Ascending aorta (tissue), 2 donors: ENCODE measurements around the gene ABCC4. TPM values are rescaled to one million over a fixed set of nuclear protein-coding genes. Genes with fewer than 3 reads are reported as not detected.

ENCODE experiments used
- DNase-seq, 2 donors: peaks; one replicate each; pipeline ENCODE4 v3.0.0-alpha.2; 2019; ENCODE audit warnings: low spot score in 2 of 2
- H3K27ac ChIP-seq, 2 donors: fragments of 200-600 bp; sonication (generic); one replicate each; pipeline ENCODE4 v1.5.1; 2016 to 2017; ENCODE audit warnings: mild to moderate bottlenecking in 1 of 2
- H3K27me3 ChIP-seq: fragments of 200-600 bp; sonication (generic); one replicate; pipeline ENCODE4 v1.5.1; 2017
- H3K36me3 ChIP-seq, 2 donors: fragments of 200-600 bp; sonication (generic); one replicate each; pipeline ENCODE4 v1.5.1; 2016
- H3K4me1 ChIP-seq, 2 donors: fragments of 200-600 bp; sonication (generic); one replicate each; pipeline ENCODE4 v1.5.1; 2016 to 2017; ENCODE audit warnings: mild to moderate bottlenecking in 1 of 2
- H3K4me3 ChIP-seq, 2 donors: fragments of 200-600 bp; sonication (generic); one replicate each; pipeline ENCODE4 v1.5.1; 2016 to 2017; ENCODE audit warnings: mild to moderate bottlenecking in 1 of 2
- H3K9me3 ChIP-seq, 2 donors: fragments of 200-600 bp; sonication (generic); one replicate each; pipeline ENCODE4 v1.5.1; 2016
- intact Hi-C: fragments of 100-400 bp; cut with DNase I; formaldehyde crosslinking; loops from one replicate; pipeline ENCODE4 v1.15.1; 2023
- total RNA-seq: library from RNA; depleted of rRNA; stranded (reverse); fragments of >200 nt; gene quantifications from one replicate; pipeline ENCODE4 v1.1.0, GENCODE V29; 2016
- TF ChIP-seq, protein P1 (sequence below), 3 experiments: fragments of 200-600 bp in 2 of 3; fragments of 450-650 bp in 1 of 3; sonication (generic) in 2 of 3; IDR thresholded peaks; one replicate each; pipeline ENCODE4 v1.5.1; 2016 to 2019; ENCODE audit warnings: antibody characterized with exemption in 3 of 3, mild to moderate bottlenecking in 1 of 3, moderate library complexity in 1 of 3

The ABCC4 gene
- total RNA-seq, 1 donor from 2014 or later = 6.7 TPM

DNA sequence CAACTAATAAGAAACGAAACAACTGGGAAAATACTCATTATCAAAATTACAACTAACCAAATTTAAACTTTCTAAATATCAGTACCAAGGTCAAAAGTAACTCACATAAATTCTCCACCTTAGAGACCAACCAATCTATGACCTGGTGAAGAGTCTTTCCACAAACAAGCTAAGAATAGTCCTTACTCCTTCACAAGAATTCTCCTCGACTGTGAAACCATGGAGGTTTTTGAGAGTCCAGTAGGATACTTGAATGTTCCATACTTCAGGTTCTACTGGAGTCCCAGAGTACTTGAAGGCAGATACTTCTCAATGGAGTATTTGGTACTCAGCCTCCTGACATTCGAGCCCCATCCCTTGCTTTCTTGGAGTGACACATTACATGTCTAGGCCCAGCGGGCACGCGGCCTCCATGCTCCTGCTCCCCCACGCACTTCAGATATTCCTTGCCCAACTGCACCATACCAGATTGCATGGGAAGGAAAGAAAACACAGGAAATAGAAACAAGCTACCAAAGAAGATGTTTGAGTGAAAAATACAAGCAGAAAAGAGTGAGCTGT lies 63.9 kb downstream of the ABCC4 start:
- intact Hi-C loops = no loop called here

DNA sequence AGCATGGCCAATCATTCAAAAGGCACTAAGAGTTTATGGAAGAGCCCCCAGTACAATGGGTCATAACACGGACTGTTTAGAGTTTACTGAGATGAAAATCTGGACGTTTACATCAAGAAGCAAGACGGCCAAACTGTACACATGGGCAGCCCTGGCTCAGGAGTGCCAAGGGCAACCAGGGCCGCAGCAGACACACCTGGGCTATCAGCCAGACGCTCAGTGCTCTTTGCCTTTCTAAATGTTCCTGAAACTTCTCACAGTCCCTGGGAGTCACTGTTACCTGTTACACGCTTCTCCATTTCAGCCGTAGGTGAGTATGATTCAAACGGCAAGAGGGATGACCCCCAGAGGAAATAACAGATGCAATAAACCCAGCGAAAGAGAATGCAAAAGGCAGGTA lies 64.5 kb downstream of the ABCC4 start:
- Histone ChIP-seq H3K4me1 (no peaks in the 10 kb centered on the region), H3K4me3 (no peak overlapping the region), H3K9me3 (no peaks in the 10 kb centered on the region), H3K27me3 (no peaks in the 10 kb centered on the region), H3K36me3 (no peaks in the 10 kb centered on the region), H3K27ac (no peak overlapping the region)
- intact Hi-C loops = no loop called here
- TF ChIP-seq, protein P1, sequence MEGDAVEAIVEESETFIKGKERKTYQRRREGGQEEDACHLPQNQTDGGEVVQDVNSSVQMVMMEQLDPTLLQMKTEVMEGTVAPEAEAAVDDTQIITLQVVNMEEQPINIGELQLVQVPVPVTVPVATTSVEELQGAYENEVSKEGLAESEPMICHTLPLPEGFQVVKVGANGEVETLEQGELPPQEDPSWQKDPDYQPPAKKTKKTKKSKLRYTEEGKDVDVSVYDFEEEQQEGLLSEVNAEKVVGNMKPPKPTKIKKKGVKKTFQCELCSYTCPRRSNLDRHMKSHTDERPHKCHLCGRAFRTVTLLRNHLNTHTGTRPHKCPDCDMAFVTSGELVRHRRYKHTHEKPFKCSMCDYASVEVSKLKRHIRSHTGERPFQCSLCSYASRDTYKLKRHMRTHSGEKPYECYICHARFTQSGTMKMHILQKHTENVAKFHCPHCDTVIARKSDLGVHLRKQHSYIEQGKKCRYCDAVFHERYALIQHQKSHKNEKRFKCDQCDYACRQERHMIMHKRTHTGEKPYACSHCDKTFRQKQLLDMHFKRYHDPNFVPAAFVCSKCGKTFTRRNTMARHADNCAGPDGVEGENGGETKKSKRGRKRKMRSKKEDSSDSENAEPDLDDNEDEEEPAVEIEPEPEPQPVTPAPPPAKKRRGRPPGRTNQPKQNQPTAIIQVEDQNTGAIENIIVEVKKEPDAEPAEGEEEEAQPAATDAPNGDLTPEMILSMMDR (IDR thresholded peaks at IDR 0.05) = no peak
- DNase-seq = no peak

More for the DNA sequence above, 63.9 kb downstream of the ABCC4 start:
- Histone ChIP-seq H3K4me1 (no peaks in the 10 kb centered on the region), H3K4me3 (no peak overlapping the region), H3K27ac (no peak overlapping the region), H3K36me3 (no peaks in the 10 kb centered on the region), H3K27me3 (no peaks in the 10 kb centered on the region), H3K9me3 (no peaks in the 10 kb centered on the region)
- TF ChIP-seq, protein P1 (IDR thresholded peaks at IDR 0.05) = no peak
- no peak for DNase-seq

DNA sequence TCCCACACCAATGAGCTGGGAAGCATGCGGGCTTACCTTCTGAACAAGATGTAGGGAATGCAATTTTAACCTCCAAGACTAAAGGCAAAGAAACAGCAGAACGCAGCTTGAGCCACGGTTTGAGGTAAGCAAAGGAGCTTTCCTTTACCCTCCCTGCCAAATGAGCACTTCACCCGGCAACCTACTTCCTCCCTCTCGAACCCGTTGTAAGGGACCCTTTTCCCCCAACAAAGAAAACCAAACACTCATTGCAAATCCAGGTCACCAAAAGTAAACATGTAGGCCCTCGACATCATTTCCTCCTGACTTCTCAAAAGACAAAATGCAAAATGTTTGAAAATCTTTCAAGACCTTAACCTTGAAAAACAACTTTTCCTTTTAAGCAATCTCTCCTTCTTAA lies 65.3 kb downstream of the ABCC4 start:
- Histone ChIP-seq H3K9me3 (no peaks in the 10 kb centered on the region), H3K27me3 (no peaks in the 10 kb centered on the region), H3K4me1 (no peaks in the 10 kb centered on the region), H3K27ac (no peak overlapping the region), H3K36me3 (no peaks in the 10 kb centered on the region), H3K4me3 (no peak overlapping the region)
- no peak for DNase-seq
- intact Hi-C loops = no loop called here
- TF ChIP-seq, protein P1 (IDR thresholded peaks at IDR 0.05) = no peak

DNA sequence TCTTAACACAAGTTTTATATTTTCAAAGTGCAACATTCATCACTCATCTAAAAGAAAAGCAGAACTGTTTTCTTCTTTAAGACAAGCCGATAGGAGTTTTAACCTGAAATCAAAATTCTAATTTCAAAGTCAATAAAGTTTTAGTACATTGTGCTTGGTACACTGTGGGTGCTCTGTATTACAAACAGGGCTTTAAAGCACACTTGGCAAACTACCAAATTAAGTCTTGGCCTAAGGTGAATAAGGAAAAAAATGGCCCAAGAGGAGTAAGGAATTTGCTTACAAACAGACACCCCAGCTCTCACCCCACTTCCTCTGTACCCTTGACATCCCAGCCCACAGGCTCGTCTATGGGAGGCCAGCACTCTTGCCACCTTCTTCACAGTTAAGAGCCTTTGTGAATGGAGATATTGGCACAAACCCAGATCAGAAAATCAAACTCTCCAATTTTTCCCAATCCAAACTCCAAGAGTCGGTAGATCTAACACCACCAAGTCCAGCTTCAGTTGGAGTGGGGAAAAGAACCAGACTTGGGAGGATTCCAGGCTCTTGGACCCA lies 66.0 kb downstream of the ABCC4 start:
- TF ChIP-seq, protein P1 (IDR thresholded peaks at IDR 0.05) = no peak
- Histone ChIP-seq H3K27me3 (no peaks in the 10 kb centered on the region), H3K9me3 (no peaks in the 10 kb centered on the region), H3K4me1 (no peaks in the 10 kb centered on the region), H3K27ac (no peak overlapping the region), H3K36me3 (no peaks in the 10 kb centered on the region), H3K4me3 (no peak overlapping the region)
- intact Hi-C loops = no loop called here
- DNase-seq = no peak

DNA sequence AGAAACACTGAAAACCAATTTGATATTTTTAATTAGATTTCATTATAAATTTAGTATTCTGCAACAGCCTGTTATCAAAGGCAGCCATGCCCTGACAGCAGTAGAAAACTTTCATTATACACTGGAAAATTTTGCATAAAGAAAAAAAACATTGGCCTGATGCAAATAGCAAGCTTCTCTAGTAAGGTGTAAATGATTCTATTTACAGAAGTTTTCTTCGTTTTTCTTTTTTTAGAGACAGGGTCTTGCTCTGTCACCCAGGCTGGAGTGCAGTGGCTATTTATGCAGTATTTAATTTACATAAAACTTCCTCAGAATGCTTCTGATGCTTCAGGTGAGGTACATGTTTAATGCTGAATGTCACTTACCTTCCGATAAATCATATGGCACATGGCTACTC lies 67.0 kb downstream of the ABCC4 start:
- Histone ChIP-seq H3K27me3 (no peaks in the 10 kb centered on the region), H3K4me3 (no peak overlapping the region), H3K36me3 (no peaks in the 10 kb centered on the region), H3K9me3 (no peaks in the 10 kb centered on the region), H3K27ac (no peak overlapping the region), H3K4me1 (no peaks in the 10 kb centered on the region)
- intact Hi-C loops = no loop called here
- TF ChIP-seq, protein P1 (IDR thresholded peaks at IDR 0.05) = no peak
- no peak for DNase-seq
